GM06990 (cell line): ENCODE data around the gene LUC7L.
A peak's percentile ranks its signal among the peaks of the same experiment; 100 is the strongest.

Source experiments
- DNase-seq: peaks from one replicate; pipeline ENCODE4 v3.0.0-alpha.2; 2011; ENCODE audit not compliant: insufficient read length; ENCODE audit errors: extremely low read depth
- H3K27me3 ChIP-seq: replicated peaks from 2 replicates; pipeline ENCODE4 v1.6.0; 2011; ENCODE audit warnings: low read length; ENCODE audit not compliant: control insufficient read depth, insufficient read depth
- H3K36me3 ChIP-seq: 2 replicates; pipeline ENCODE4 v1.5.1; 2011; ENCODE audit warnings: low read length; ENCODE audit not compliant: control insufficient read depth, insufficient read depth
- H3K4me3 ChIP-seq: replicated peaks from 2 replicates; pipeline ENCODE4 v1.5.1; 2011; ENCODE audit warnings: low read depth, mild to moderate bottlenecking, control low read depth, low read length
- TF ChIP-seq, protein P1 (sequence below): IDR thresholded peaks from 2 replicates; pipeline ENCODE4 v1.5.1; 2011; ENCODE audit warnings: low read length, control low read depth, mild to moderate bottlenecking, inconsistent platforms; ENCODE audit not compliant: insufficient read depth, poor library complexity, severe bottlenecking

The LUC7L gene

DNA sequence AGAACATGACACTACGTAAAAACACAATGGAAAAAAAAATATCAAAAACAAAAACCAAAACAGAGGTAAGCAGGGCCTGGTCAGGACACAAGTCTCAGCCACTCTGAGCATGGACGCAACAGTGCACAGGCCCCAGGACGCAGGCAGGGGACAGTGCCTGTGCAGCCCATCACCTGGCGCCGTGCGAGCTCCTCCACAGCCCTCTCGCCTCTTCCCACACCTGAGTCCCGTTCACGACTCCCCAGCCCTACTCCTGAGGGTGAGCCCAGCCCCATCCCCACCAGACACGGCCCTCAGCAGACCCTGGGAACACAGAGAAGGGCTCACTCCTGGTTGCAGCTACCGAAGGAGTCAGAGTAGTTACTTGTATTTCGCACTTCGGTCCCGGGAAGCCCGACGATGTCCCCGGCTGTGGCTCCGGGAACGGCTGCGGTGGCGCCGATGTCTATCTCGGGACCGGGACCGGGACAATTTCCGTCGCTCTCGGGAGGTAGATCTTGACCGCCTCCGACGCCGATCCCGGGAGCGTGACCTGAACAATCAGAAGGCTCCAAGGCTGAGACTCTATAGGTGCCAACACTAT, 39.6 kb downstream of the LUC7L start:
- Histone ChIP-seq H3K36me3 (peaks cover 36% of the 10 kb centered on the region), H3K4me3 (no peak overlapping the region), H3K27me3 (no peaks in the 10 kb centered on the region)
- TF ChIP-seq, protein P1, sequence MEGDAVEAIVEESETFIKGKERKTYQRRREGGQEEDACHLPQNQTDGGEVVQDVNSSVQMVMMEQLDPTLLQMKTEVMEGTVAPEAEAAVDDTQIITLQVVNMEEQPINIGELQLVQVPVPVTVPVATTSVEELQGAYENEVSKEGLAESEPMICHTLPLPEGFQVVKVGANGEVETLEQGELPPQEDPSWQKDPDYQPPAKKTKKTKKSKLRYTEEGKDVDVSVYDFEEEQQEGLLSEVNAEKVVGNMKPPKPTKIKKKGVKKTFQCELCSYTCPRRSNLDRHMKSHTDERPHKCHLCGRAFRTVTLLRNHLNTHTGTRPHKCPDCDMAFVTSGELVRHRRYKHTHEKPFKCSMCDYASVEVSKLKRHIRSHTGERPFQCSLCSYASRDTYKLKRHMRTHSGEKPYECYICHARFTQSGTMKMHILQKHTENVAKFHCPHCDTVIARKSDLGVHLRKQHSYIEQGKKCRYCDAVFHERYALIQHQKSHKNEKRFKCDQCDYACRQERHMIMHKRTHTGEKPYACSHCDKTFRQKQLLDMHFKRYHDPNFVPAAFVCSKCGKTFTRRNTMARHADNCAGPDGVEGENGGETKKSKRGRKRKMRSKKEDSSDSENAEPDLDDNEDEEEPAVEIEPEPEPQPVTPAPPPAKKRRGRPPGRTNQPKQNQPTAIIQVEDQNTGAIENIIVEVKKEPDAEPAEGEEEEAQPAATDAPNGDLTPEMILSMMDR: no peak
- DNase-seq: no peak

DNA sequence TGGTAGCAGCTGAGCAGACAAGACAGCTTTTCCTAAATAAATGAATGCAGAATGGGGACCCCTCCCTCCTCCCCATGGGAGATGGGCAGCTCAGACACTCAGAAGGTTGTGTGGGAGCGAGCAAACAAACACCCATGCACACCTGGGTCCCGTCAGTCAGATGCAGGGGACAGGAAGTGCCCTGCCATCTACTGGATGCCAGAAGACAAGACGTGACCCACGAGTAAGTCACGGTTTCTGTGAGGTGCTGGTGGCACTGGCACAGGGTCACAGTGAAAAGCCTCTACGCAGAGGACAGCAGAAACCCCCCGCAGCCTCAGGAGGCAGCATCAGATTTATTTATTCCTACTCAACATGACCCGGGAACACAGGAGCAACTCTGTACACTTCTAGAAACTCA, 40.6 kb downstream of the LUC7L start:
- no peak overlapping the region for H3K4me3 ChIP-seq
- H3K27me3 ChIP-seq: no peaks in the 10 kb centered on the region
- DNase-seq: no peak
- TF ChIP-seq, protein P1: peak; percentile 26
- peaks cover 33% of the 10 kb centered on the region for H3K36me3 ChIP-seq

DNA sequence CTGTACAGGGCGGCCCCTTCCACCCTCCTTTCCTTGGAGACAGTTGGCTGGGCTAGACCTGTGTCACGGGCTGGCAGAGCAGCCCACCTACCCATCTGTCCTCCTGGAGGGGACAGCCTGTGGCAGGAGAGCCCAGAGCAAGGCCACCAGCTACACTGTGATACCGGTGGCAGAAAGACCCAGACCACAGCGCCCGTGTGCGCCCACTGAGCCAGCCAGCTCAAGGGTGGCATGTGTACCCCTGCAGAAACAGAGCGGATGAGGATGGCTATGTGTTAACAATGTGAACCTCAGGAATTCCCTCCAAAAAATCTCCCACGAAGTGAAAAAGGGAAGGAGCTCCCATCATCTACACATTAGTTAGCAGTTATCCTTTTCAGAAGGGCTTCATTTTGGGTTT, 41.9 kb downstream of the LUC7L start:
- Histone ChIP-seq H3K4me3 (no peak overlapping the region), H3K27me3 (no peaks in the 10 kb centered on the region), H3K36me3 (peaks cover 31% of the 10 kb centered on the region)
- no peak for DNase-seq
- TF ChIP-seq, protein P1: no peak

DNA sequence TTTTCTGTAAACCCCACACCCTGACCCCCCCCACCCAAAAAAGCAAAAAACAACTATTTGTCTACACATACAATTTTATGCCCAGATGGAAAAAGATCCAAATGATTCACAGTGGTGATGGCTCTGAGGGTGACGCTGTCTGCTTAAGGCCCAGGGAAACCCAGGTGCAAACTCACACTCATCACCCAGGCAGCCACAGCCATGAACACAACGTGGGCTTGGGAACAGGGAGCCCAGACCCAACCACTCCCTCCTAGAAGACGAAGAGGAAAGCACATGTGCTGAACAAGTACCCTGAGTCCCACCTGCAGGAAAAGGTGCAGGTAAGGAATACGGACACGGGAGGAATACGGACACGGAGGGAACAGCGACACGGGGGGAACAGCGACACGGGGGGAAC, 43.6 kb downstream of the LUC7L start:
- H3K27me3 ChIP-seq: no peaks in the 10 kb centered on the region
- TF ChIP-seq, protein P1: no peak
- no peak for DNase-seq
- no peak overlapping the region for H3K4me3 ChIP-seq
- H3K36me3 ChIP-seq: peaks cover 25% of the 10 kb centered on the region

DNA sequence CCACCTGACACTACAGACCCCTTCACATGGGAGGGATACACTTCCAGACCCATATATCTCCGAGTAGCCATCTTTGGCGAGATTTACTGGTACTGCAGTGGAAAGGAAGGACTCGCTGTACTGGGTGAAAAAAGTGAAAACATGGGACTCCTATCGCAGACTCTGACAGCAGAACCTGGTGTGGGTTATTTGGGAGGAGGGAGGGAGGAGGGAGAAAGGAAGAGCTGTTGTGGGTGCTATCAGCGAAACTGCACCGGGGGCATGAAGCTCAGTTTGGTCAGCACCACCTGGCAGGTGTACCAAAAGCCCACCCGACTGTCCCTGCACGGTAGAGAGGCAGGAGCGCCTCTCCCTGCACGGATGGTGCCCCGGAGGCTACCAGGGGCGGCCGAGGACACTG, 44.0 kb downstream of the LUC7L start:
- no peaks in the 10 kb centered on the region for H3K27me3 ChIP-seq
- no peak for DNase-seq
- H3K4me3 ChIP-seq: no peak overlapping the region
- H3K36me3 ChIP-seq: peaks cover 25% of the 10 kb centered on the region
- TF ChIP-seq, protein P1: no peak

DNA sequence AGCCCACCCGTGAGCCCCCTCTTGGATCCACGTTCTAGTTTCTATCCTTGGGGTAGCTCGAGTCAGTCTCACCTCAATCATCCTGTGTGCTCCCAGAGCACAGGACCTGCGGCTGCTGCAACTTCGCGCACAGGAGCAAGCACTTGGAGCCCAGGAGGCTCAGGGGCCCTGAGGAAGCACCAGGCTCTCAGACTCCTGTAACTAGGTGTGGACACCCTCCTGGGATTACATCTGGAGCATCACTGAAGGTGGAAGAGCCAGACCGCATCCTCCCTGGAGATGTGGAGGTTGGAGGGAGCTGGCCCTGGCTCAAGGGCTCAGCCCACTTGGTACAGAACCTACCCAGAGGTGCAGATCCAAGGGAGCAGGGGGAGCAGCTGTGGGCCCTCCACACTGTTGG, 46.2 kb downstream of the LUC7L start:
- H3K27me3 ChIP-seq: no peaks in the 10 kb centered on the region
- H3K36me3 ChIP-seq: peaks cover 10% of the 10 kb centered on the region
- TF ChIP-seq, protein P1: no peak
- no peak for DNase-seq
- H3K4me3 ChIP-seq: no peak overlapping the region
